HepG2 (cell line): ENCODE data around the gene G6PC3. TPM values are rescaled to one million over a fixed set of nuclear protein-coding genes. Genes with fewer than 3 reads are reported as not detected.

Source experiments
- CEBPB ChIP-seq: IDR thresholded peaks from 2 replicates; pipeline ENCODE4 v1.6.1; 2011; ENCODE audit warnings: low read depth, low read length, improper control_type of control experiment, borderline replicate concordance
- CHD4 ChIP-seq: fragments of 200-600 bp; sonication (generic); IDR thresholded peaks from 2 replicates; pipeline ENCODE4 v1.7.0; 2017; ENCODE audit warnings: mild to moderate bottlenecking, low read length, borderline replicate concordance
- JARID2 ChIP-seq: sonication (generic); formaldehyde crosslinking; IDR thresholded peaks from 2 replicates; pipeline ENCODE4 v1.8.1; 2023; ENCODE audit warnings: missing genetic modification reagents, inconsistent platforms; ENCODE audit not compliant: insufficient replicate concordance
- KLF15 ChIP-seq: sonication (generic); formaldehyde crosslinking; IDR thresholded peaks from 2 replicates; pipeline ENCODE4 v1.8.1; 2023; ENCODE audit warnings: borderline replicate concordance, mild to moderate bottlenecking, inconsistent platforms, missing genetic modification reagents, mixed read lengths
- MED13 ChIP-seq: sonication (generic); formaldehyde crosslinking; IDR thresholded peaks from 2 replicates; pipeline ENCODE4 v1.5.0; 2020; ENCODE audit warnings: missing genetic modification reagents
- MTA1 ChIP-seq: sonication (generic); formaldehyde crosslinking; IDR thresholded peaks from 2 replicates; pipeline ENCODE4 v1.4.0; 2020; ENCODE audit warnings: missing genetic modification reagents, mild to moderate bottlenecking, borderline replicate concordance
- MZF1 ChIP-seq: sonication (generic); formaldehyde crosslinking; IDR thresholded peaks from 2 replicates; pipeline ENCODE4 v1.8.1; 2023; ENCODE audit warnings: mild to moderate bottlenecking, missing genetic modification reagents, borderline replicate concordance
- NR1H2 ChIP-seq: sonication (generic); formaldehyde crosslinking; IDR thresholded peaks from 2 replicates; pipeline ENCODE4 v1.8.1; 2022; ENCODE audit warnings: low read depth, missing genetic modification reagents, borderline replicate concordance
- SMAD1 ChIP-seq: sonication (generic); formaldehyde crosslinking; IDR thresholded peaks from 2 replicates; pipeline ENCODE4 v1.4.0; 2020; ENCODE audit warnings: missing genetic modification reagents, low read depth, mild to moderate bottlenecking, borderline replicate concordance
- THYN1 ChIP-seq: sonication (generic); formaldehyde crosslinking; IDR thresholded peaks from 2 replicates; pipeline ENCODE4 v1.8.1; 2023; ENCODE audit warnings: low read depth, mild to moderate bottlenecking, moderate library complexity, missing genetic modification reagents, borderline replicate concordance
- ZFY ChIP-seq: sonication (generic); formaldehyde crosslinking; IDR thresholded peaks from 2 replicates; pipeline ENCODE4 v1.4.0; 2020; ENCODE audit warnings: missing genetic modification reagents
- ZMAT3 ChIP-seq: sonication (generic); formaldehyde crosslinking; conservative IDR thresholded peaks from 2 replicates; pipeline ENCODE4 v1.7.0; 2021; ENCODE audit warnings: missing genetic modification reagents
- ZNF451 ChIP-seq: sonication (generic); formaldehyde crosslinking; IDR thresholded peaks from 2 replicates; pipeline ENCODE4 v1.5.0; 2020; ENCODE audit warnings: mild to moderate bottlenecking, missing genetic modification reagents
- ZNF790 ChIP-seq: sonication (generic); formaldehyde crosslinking; IDR thresholded peaks from 2 replicates; pipeline ENCODE4 v1.8.0; 2022; ENCODE audit warnings: missing genetic modification reagents, mild to moderate bottlenecking, borderline replicate concordance
- polyA plus RNA-seq, 8 experiments: library from polyadenylated mRNA; depleted of rRNA in 3 of 8; stranded (reverse) in 7 of 8; unstranded in 1 of 8; fragments of >200 nt; fragmentation: Illumina TruSeq in 4 of 8; extraction: Trizol in 4 of 8; gene quantifications; 2 replicates each; pipeline versions ENCODE4 v1.2.1 to v1.2.3, GENCODE V29; 2011 to 2016; ENCODE audit warnings: low read depth in 4 of 8, missing spikeins in 1 of 8, mixed read lengths in 1 of 8; ENCODE audit not compliant: insufficient read depth in 1 of 8
- total RNA-seq, 5 experiments: library from RNA; depleted of rRNA; stranded (reverse); fragments of >200 nt; fragmentation: Illumina TruSeq; extraction: Trizol; gene quantifications; 2 replicates each; pipeline ENCODE4 v1.2.3, GENCODE V29; 2016; ENCODE audit warnings: low read depth in 1 of 5
- TF ChIP-seq, protein P1 (sequence below): sonication (generic); formaldehyde crosslinking; IDR thresholded peaks from 2 replicates; pipeline ENCODE4 v1.5.0; 2020; ENCODE audit warnings: mild to moderate bottlenecking, missing genetic modification reagents, borderline replicate concordance
- TF ChIP-seq, protein P2 (sequence below): conservative IDR thresholded peaks from 2 replicates; pipeline ENCODE4 v1.6.1; 2018; ENCODE audit warnings: missing genetic modification reagents
- TF ChIP-seq, protein P3 (sequence below): sonication (generic); formaldehyde crosslinking; IDR thresholded peaks from 2 replicates; pipeline ENCODE4 v1.4.0; 2020; ENCODE audit warnings: missing genetic modification reagents, borderline replicate concordance

G6PC3 gene
- total and polyA plus RNA-seq, 2 of the 13 experiments (the other 11 are each of a cell fraction or from before 2014, with no cell fraction given): 38.5 to 75.8 TPM

DNA sequence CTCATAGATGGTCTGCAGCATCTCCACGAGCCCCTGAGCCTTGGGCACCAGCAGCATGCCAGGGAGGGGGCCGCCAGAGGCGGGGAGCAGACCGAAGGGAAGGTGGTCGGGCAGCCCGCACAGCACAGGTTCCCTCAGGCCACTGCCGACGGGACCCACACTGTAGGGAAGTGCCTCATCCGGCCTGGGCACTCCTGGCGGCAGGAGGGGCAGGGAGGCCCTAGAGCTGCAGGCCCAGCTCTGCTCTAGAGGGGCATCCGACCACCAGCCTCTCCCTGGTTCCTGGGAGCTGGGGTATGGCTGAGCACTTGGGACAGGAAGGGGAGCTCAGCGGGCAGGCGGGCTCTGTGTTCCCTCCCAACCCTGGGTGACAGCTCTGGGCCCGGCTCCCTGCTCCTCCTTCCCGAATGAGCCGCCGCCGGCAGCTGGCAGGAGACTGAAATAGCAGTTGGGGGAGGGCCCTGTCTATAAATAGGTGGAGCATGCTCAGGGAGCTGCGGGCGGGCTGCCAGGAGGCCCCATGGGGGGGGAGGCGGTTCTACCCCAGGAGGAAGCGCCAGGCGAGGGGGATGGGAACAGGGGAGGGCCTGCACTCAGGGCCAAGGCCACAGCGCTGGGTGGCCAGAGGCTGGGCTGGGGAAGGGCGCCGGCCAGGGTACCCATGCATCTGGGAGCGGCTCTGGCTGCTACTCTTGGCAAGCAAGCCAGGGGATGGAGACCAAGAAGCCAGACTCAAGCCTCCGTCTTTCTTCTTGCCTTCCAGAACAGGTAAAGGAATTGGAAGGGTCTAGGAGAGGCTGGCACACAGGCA, 40.5 kb downstream of the G6PC3 start (continued):
- TF ChIP-seq, protein P1, sequence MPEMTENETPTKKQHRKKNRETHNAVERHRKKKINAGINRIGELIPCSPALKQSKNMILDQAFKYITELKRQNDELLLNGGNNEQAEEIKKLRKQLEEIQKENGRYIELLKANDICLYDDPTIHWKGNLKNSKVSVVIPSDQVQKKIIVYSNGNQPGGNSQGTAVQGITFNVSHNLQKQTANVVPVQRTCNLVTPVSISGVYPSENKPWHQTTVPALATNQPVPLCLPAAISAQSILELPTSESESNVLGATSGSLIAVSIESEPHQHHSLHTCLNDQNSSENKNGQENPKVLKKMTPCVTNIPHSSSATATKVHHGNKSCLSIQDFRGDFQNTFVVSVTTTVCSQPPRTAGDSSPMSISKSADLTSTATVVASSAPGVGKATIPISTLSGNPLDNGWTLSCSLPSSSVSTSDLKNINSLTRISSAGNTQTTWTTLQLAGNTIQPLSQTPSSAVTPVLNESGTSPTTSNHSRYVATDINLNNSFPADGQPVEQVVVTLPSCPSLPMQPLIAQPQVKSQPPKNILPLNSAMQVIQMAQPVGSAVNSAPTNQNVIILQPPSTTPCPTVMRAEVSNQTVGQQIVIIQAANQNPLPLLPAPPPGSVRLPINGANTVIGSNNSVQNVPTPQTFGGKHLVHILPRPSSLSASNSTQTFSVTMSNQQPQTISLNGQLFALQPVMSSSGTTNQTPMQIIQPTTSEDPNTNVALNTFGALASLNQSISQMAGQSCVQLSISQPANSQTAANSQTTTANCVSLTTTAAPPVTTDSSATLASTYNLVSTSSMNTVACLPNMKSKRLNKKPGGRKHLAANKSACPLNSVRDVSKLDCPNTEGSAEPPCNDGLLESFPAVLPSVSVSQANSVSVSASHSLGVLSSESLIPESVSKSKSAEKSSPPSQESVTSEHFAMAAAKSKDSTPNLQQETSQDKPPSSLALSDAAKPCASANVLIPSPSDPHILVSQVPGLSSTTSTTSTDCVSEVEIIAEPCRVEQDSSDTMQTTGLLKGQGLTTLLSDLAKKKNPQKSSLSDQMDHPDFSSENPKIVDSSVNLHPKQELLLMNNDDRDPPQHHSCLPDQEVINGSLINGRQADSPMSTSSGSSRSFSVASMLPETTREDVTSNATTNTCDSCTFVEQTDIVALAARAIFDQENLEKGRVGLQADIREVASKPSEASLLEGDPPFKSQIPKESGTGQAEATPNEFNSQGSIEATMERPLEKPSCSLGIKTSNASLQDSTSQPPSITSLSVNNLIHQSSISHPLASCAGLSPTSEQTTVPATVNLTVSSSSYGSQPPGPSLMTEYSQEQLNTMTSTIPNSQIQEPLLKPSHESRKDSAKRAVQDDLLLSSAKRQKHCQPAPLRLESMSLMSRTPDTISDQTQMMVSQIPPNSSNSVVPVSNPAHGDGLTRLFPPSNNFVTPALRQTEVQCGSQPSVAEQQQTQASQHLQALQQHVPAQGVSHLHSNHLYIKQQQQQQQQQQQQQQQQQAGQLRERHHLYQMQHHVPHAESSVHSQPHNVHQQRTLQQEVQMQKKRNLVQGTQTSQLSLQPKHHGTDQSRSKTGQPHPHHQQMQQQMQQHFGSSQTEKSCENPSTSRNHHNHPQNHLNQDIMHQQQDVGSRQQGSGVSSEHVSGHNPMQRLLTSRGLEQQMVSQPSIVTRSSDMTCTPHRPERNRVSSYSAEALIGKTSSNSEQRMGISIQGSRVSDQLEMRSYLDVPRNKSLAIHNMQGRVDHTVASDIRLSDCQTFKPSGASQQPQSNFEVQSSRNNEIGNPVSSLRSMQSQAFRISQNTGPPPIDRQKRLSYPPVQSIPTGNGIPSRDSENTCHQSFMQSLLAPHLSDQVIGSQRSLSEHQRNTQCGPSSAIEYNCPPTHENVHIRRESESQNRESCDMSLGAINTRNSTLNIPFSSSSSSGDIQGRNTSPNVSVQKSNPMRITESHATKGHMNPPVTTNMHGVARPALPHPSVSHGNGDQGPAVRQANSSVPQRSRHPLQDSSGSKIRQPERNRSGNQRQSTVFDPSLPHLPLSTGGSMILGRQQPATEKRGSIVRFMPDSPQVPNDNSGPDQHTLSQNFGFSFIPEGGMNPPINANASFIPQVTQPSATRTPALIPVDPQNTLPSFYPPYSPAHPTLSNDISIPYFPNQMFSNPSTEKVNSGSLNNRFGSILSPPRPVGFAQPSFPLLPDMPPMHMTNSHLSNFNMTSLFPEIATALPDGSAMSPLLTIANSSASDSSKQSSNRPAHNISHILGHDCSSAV: peak; percentile 40; the same call in 1 of the 2 replicates
- TF ChIP-seq JARID2 (no peak), CEBPB (no peak), NR1H2 (CRISPR knock-in tag) (no peak), MZF1 (CRISPR knock-in tag) (no peak; the same call in 1 of the 2 replicates), SMAD1 (peak; percentile 88; the same call in 1 of the 2 replicates), ZNF451 (peak; percentile 99), ZMAT3 (peak; percentile 97), KLF15 (CRISPR knock-in tag) (no peak), ZNF790 (peak; percentile 90; the same call in 1 of the 2 replicates), MTA1 (peak; percentile 99), CHD4 (peak; percentile 27; the same call in 1 of the 2 replicates), MED13 (CRISPR knock-in tag) (peak; percentile 89; the same call in 1 of the 2 replicates), ZFY (peak; percentile 72), THYN1 (CRISPR knock-in tag) (no peak)
- TF ChIP-seq, protein P2, sequence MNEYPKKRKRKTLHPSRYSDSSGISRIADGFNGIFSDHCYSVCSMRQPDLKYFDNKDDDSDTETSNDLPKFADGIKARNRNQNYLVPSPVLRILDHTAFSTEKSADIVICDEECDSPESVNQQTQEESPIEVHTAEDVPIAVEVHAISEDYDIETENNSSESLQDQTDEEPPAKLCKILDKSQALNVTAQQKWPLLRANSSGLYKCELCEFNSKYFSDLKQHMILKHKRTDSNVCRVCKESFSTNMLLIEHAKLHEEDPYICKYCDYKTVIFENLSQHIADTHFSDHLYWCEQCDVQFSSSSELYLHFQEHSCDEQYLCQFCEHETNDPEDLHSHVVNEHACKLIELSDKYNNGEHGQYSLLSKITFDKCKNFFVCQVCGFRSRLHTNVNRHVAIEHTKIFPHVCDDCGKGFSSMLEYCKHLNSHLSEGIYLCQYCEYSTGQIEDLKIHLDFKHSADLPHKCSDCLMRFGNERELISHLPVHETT (CRISPR knock-in tag): peak; percentile 61
- TF ChIP-seq, protein P3, sequence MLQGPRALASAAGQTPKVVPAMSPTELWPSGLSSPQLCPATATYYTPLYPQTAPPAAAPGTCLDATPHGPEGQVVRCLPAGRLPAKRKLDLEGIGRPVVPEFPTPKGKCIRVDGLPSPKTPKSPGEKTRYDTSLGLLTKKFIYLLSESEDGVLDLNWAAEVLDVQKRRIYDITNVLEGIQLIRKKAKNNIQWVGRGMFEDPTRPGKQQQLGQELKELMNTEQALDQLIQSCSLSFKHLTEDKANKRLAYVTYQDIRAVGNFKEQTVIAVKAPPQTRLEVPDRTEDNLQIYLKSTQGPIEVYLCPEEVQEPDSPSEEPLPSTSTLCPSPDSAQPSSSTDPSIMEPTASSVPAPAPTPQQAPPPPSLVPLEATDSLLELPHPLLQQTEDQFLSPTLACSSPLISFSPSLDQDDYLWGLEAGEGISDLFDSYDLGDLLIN (CRISPR knock-in tag): no peak; the same call in 1 of the 2 replicates
